Smooth muscle cell (in vitro differentiated cells): Measurements from ENCODE around the gene GCN1. TPM values are rescaled to one million over a fixed set of nuclear protein-coding genes. Genes with fewer than 3 reads are reported as not detected.

Source experiments
- DNase-seq: peaks from one replicate; lab custom pipeline; 2025; ENCODE audit not compliant: unreplicated experiment; lab: John Stamatoyannopoulos, UW
- H2AFZ ChIP-seq: fragments of 200-600 bp; sonication (generic); 2 replicates; pipeline ENCODE4 v1.6.0; 2016; ENCODE audit warnings: antibody characterized with exemption, low read depth, mild to moderate bottlenecking
- H3F3A ChIP-seq: fragments of 200-600 bp; sonication (generic); 2 replicates; pipeline ENCODE4 v1.6.0; 2017; ENCODE audit warnings: antibody characterized with exemption, low read depth
- H3K27ac ChIP-seq: fragments of 200-600 bp; sonication (generic); 2 replicates; pipeline ENCODE4 v1.5.1; 2016; ENCODE audit warnings: low read depth, mild to moderate bottlenecking
- H3K27me3 ChIP-seq: fragments of 200-600 bp; sonication (generic); 2 replicates; pipeline ENCODE4 v1.6.1; 2016; ENCODE audit warnings: low read depth, mild to moderate bottlenecking
- H3K36me3 ChIP-seq: fragments of 200-600 bp; sonication (generic); 2 replicates; pipeline ENCODE4 v1.5.1; 2016; ENCODE audit warnings: low read depth
- H3K4me1 ChIP-seq: fragments of 200-600 bp; sonication (generic); 2 replicates; pipeline ENCODE4 v1.5.1; 2016; ENCODE audit warnings: low read depth
- H3K4me2 ChIP-seq: fragments of 200-600 bp; sonication (generic); 2 replicates; pipeline ENCODE4 v1.6.0; 2016; ENCODE audit warnings: mild to moderate bottlenecking
- H3K4me3 ChIP-seq: fragments of 200-600 bp; sonication (generic); 2 replicates; pipeline ENCODE4 v1.5.1; 2016; ENCODE audit warnings: mild to moderate bottlenecking
- H3K79me2 ChIP-seq: fragments of 200-600 bp; sonication (generic); 2 replicates; pipeline ENCODE4 v1.6.0; 2016; ENCODE audit warnings: low read depth, mild to moderate bottlenecking
- H3K9ac ChIP-seq: fragments of 200-600 bp; sonication (generic); 2 replicates; pipeline ENCODE4 v1.6.0; 2016; ENCODE audit warnings: low read depth
- H3K9me3 ChIP-seq: fragments of 200-600 bp; sonication (generic); replicated peaks from 2 replicates; pipeline ENCODE4 v1.5.1; 2016; ENCODE audit warnings: low read depth
- H4K20me1 ChIP-seq: fragments of 200-600 bp; sonication (generic); 2 replicates; pipeline ENCODE4 v1.6.0; 2016; ENCODE audit warnings: low read depth
- CTCF ChIP-seq: fragments of 200-600 bp; sonication (generic); IDR thresholded peaks from 2 replicates; pipeline ENCODE4 v1.5.1; 2017; ENCODE audit warnings: borderline replicate concordance, mild to moderate bottlenecking, antibody characterized with exemption; ENCODE audit not compliant: insufficient read depth, poor library complexity, severe bottlenecking
- WGBS: methylation state at CpG from one replicate; pipeline ENCODE4 v1.1.7; 2016; ENCODE audit warnings: low lambda C conversion rate; 5-methylcytosine and 5-hydroxymethylcytosine counted together
- polyA plus RNA-seq: library from polyadenylated mRNA; unstranded; fragments of >200 nt; fragmentation: Nextera tagmentation; extraction: Ambion mirVana; gene quantifications from 2 replicates; pipeline ENCODE4 v1.2.1, GENCODE V29; 2016
- total RNA-seq: library from RNA; depleted of rRNA; stranded (reverse); fragments of >200 nt; gene quantifications from 2 replicates; pipeline ENCODE4 v1.2.3, GENCODE V29; 2014

GCN1 gene
- total and polyA plus RNA-seq, 2 experiments from 2014 or later: 31.6 to 44.3 TPM

DNA sequence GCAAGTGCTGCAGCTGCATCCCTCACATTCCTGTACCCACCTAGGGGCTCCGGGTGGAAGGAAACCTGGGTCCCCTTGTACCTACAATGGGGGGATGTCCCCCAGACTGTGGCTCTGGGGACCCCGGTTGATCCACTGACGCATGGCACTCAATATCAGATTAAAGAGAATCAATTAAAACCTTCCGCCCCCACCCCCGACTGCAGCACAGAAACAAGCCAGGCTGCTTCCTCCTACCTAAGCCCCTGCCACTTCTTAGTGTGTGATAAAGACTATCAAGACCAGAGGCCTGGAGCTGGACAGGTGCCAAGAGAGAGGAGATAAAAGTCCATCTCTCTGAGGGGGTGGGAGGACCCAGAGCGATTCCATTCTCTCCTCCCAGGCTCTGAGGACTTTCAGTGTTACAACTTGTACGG is 34.6 kb upstream of the GCN1 start:
- H3K36me3 ChIP-seq: no peaks in the 10 kb centered on the region
- peak overlapping the region; percentile 38 for H3K9ac ChIP-seq
- peaks cover 56% of the 10 kb centered on the region for H4K20me1 ChIP-seq
- H3K4me2 ChIP-seq: peak overlapping the region; percentile 72
- peak overlapping the region; percentile 22 for H3K4me3 ChIP-seq
- peaks cover 30% of the 10 kb centered on the region for H3F3A ChIP-seq
- peaks cover 67% of the 10 kb centered on the region for H3K4me1 ChIP-seq
- DNase-seq: no peak
- peak overlapping the region; percentile 99 for H3K27ac ChIP-seq
- peaks cover 39% of the 10 kb centered on the region for H3K79me2 ChIP-seq
- WGBS: 18% methylated on average over 7 of the region's 7 CpGs
- H3K27me3 ChIP-seq: no peaks in the 10 kb centered on the region
- TF ChIP-seq CTCF: no peak
- no peak overlapping the region for H2AFZ ChIP-seq
- H3K9me3 ChIP-seq: no peaks in the 10 kb centered on the region

DNA sequence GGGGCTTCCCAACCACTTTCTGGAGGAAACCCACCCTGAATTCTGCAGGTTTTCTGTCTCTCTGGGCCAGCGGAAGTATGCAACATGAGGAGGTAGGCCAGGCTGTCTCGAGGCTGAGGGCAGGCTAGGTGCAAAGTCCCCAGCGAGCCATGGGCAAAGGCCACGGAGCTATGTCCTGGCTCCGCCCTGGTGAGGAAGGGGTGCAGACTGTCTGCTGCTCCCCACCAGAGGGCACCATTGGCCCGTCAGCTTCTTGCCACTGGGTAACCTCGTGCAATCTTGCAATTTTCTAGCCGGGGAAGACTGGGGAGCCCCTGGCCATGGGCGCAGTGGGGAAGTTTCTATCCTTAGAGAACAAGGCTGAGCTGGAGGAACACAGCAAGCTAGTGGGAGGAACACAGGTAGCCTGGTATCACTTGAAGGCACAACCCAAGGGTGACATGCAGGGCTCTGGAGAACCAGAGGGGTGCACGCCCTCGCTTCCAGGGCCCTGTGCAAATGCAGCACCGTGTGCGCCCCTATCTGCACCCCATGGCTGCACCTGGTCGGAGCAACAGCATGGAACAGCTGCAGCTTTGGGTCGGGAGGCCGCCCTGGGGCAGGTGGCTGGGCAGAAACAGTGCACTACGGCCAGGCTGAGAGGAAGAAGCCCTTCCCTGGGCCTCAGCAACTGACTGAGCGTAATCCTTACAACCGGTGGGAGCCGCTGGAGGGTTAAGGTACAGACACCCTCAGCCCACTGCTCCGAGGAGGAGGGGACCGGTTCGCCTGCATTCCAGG is 34.0 kb upstream of the GCN1 start:
- peaks cover 33% of the 10 kb centered on the region for H3K79me2 ChIP-seq
- H3K36me3 ChIP-seq: no peaks in the 10 kb centered on the region
- no peak overlapping the region for H3K9ac ChIP-seq
- TF ChIP-seq CTCF: peak; percentile 86
- WGBS: 11% methylated on average over 23 of the region's 23 CpGs
- H3F3A ChIP-seq: peaks cover 24% of the 10 kb centered on the region
- peak; percentile 57 for DNase-seq
- no peak overlapping the region for H2AFZ ChIP-seq
- H4K20me1 ChIP-seq: peaks cover 58% of the 10 kb centered on the region
- peak overlapping the region; percentile 22 for H3K4me3 ChIP-seq
- H3K4me1 ChIP-seq: peaks cover 63% of the 10 kb centered on the region
- no peaks in the 10 kb centered on the region for H3K27me3 ChIP-seq
- H3K27ac ChIP-seq: peak overlapping the region; percentile 99
- H3K9me3 ChIP-seq: no peaks in the 10 kb centered on the region
- H3K4me2 ChIP-seq: peak overlapping the region; percentile 72

- peak overlapping the region; percentile 99 for H3K27ac ChIP-seq
- H3K9ac ChIP-seq: no peak overlapping the region
- WGBS: 40% methylated on average over 3 of the region's 3 CpGs
- H3K79me2 ChIP-seq: peaks cover 33% of the 10 kb centered on the region
- DNase-seq: no peak
- no peaks in the 10 kb centered on the region for H3K36me3 ChIP-seq
- no peak overlapping the region for H2AFZ ChIP-seq
- H3K4me2 ChIP-seq: peak overlapping the region; percentile 72
- no peaks in the 10 kb centered on the region for H3K27me3 ChIP-seq
- H3K9me3 ChIP-seq: no peaks in the 10 kb centered on the region
- H3K4me1 ChIP-seq: peaks cover 58% of the 10 kb centered on the region
- peaks cover 60% of the 10 kb centered on the region for H4K20me1 ChIP-seq
- TF ChIP-seq CTCF: no peak
- H3K4me3 ChIP-seq: no peak overlapping the region
- H3F3A ChIP-seq: peaks cover 19% of the 10 kb centered on the region
These were observed 33.5 kb upstream of the GCN1 start for GRCh38 chr12:120228041-120228290.
